ENCODE measurements around the gene RFX5. TPM values are rescaled to one million over a fixed set of nuclear protein-coding genes. Genes with fewer than 3 reads are reported as not detected.

RFX5 gene
- total and polyA plus RNA-seq, 4 donors: 5.2 to 17.5 (median 11.1) TPM

- Histone ChIP-seq H3K27me3 (ENCODE audit: control insufficient read depth in 4 of 4, insufficient read depth in 4 of 4, low read length in 3 of 4) (no peaks in the 10 kb centered on the region), H3K9ac (ENCODE audit: low read depth in 1 of 2, low read length in 2 of 2) (no peak overlapping the region), H3K36me3 (ENCODE audit: control insufficient read depth in 4 of 4, insufficient read depth in 3 of 4, low read depth in 1 of 4, low read length in 3 of 4) (peaks cover 0 to 24% (median 9%) of the 10 kb centered on the region in 4 donors), H3K4me3 (ENCODE audit: low read depth in 1 of 3, low read length in 3 of 3) (no peak overlapping the region), H3K27ac (ENCODE audit: low read depth in 1 of 2, low read length in 2 of 2) (no peak overlapping the region), H3K9me3 (ENCODE audit: control insufficient read depth in 4 of 4, low read length in 3 of 4) (no peaks in the 10 kb centered on the region), H3K4me1 (ENCODE audit: control insufficient read depth in 4 of 4, insufficient read depth in 4 of 4, low read length in 3 of 4) (peaks cover 0 to 13% (median 8%) of the 10 kb centered on the region in 4 donors)
- WGBS: 90% methylated on average over 6 of the region's 6 CpGs
- no peak for TF ChIP-seq HNF4G (IDR thresholded peaks at IDR 0.05)
- no peak for TF ChIP-seq SP1 (IDR thresholded peaks at IDR 0.05)
- TF ChIP-seq HNF4A (conservative IDR thresholded peaks at IDR 0.05): no peak
- no peak for TF ChIP-seq MAX (IDR thresholded peaks at IDR 0.05)
- TF ChIP-seq RXRA (IDR thresholded peaks at IDR 0.05): no peak
- TF ChIP-seq ATF3 (IDR thresholded peaks at IDR 0.05): no peak
- DNase-seq (ENCODE audit: low spot score): no peak
Observed at GRCh38 chr1:151342569-151342968, 4.5 kb downstream of the RFX5 start.

- Histone ChIP-seq H3K9ac (ENCODE audit: low read depth in 1 of 2, low read length in 2 of 2) (no peak overlapping the region), H3K36me3 (ENCODE audit: control insufficient read depth in 4 of 4, insufficient read depth in 3 of 4, low read depth in 1 of 4, low read length in 3 of 4) (peaks cover 0 to 24% (median 9%) of the 10 kb centered on the region in 4 donors), H3K9me3 (ENCODE audit: control insufficient read depth in 4 of 4, low read length in 3 of 4) (no peaks in the 10 kb centered on the region), H3K4me3 (ENCODE audit: low read depth in 1 of 3, low read length in 3 of 3) (no peak overlapping the region), H3K27ac (ENCODE audit: low read depth in 1 of 2, low read length in 2 of 2) (no peak overlapping the region), H3K27me3 (ENCODE audit: control insufficient read depth in 4 of 4, insufficient read depth in 4 of 4, low read length in 3 of 4) (no peaks in the 10 kb centered on the region), H3K4me1 (ENCODE audit: control insufficient read depth in 4 of 4, insufficient read depth in 4 of 4, low read length in 3 of 4) (peaks cover 0 to 13% (median 8%) of the 10 kb centered on the region in 4 donors)
- DNase-seq (ENCODE audit: low spot score): no peak
- TF ChIP-seq HNF4A (conservative IDR thresholded peaks at IDR 0.05) (no peak), FOXA1 (IDR thresholded peaks at IDR 0.05) (no peak), RAD21 (IDR thresholded peaks at IDR 0.05) (no peak), YY1 (IDR thresholded peaks at IDR 0.05) (no peak), CTCF (IDR thresholded peaks at IDR 0.05; ENCODE audit: low read depth, low read length, missing input control) (no peak), ATF3 (IDR thresholded peaks at IDR 0.05) (no peak), TAF1 (conservative IDR thresholded peaks at IDR 0.05) (no peak), ZBTB33 (IDR thresholded peaks at IDR 0.05) (no peak), HNF4G (IDR thresholded peaks at IDR 0.05) (no peak), REST (IDR thresholded peaks at IDR 0.05) (no peak), RXRA (IDR thresholded peaks at IDR 0.05) (no peak), FOXA2 (IDR thresholded peaks at IDR 0.05) (no peak), MAX (IDR thresholded peaks at IDR 0.05) (no peak), JUND (IDR thresholded peaks at IDR 0.05) (no peak), SP1 (IDR thresholded peaks at IDR 0.05) (no peak)
- 95% methylated on average over 2 of the region's 2 CpGs for WGBS
Observed at GRCh38 chr1:151342021-151342420, 5.0 kb downstream of the RFX5 start.

Measured in liver (tissue), 9 donors.